ENCODE measurements around the gene BGLAP.

- TF ChIP-seq, protein P1, sequence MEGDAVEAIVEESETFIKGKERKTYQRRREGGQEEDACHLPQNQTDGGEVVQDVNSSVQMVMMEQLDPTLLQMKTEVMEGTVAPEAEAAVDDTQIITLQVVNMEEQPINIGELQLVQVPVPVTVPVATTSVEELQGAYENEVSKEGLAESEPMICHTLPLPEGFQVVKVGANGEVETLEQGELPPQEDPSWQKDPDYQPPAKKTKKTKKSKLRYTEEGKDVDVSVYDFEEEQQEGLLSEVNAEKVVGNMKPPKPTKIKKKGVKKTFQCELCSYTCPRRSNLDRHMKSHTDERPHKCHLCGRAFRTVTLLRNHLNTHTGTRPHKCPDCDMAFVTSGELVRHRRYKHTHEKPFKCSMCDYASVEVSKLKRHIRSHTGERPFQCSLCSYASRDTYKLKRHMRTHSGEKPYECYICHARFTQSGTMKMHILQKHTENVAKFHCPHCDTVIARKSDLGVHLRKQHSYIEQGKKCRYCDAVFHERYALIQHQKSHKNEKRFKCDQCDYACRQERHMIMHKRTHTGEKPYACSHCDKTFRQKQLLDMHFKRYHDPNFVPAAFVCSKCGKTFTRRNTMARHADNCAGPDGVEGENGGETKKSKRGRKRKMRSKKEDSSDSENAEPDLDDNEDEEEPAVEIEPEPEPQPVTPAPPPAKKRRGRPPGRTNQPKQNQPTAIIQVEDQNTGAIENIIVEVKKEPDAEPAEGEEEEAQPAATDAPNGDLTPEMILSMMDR (IDR thresholded peaks at IDR 0.05; ENCODE audit: low read depth, low read length) = no peak
- TF ChIP-seq POLR2A (IDR thresholded peaks at IDR 0.05; ENCODE audit: extremely low read depth, insufficient read length) = peak; percentile 91
- TF ChIP-seq MAX (IDR thresholded peaks at IDR 0.05; ENCODE audit: low read depth, low read length) = peak; percentile 87
- peak; percentile 97 for TF ChIP-seq MYC (IDR thresholded peaks at IDR 0.05; ENCODE audit: low read depth, low read length)
Observed at GRCh38 chr1:156282479-156283222, 40.7 kb downstream of the BGLAP start, which contains the start of gene SMG5.
